Keratinocyte (primary cell): Measurements from ENCODE around the gene SCMH1. TPM values are rescaled to one million over a fixed set of nuclear protein-coding genes. Genes with fewer than 3 reads are reported as not detected.

Experiments used
- DNase-seq: peaks from one replicate; pipeline ENCODE4 v3.0.0-alpha.2; 2011; ENCODE audit warnings: low read depth, missing footprints, low spot score
- FAIRE-seq: peaks from 2 replicates; lab custom pipeline; 2011; peaks lifted over from hg19 to GRCh38; lab: Jason Lieb, UNC
- H2AFZ ChIP-seq: 2 replicates; pipeline ENCODE4 v1.6.0; 2012; ENCODE audit warnings: low read length, control low read depth, inconsistent platforms; ENCODE audit not compliant: control insufficient read depth
- H3K27ac ChIP-seq: 2 replicates; pipeline ENCODE4 v1.5.1; 2011; ENCODE audit warnings: low read length; ENCODE audit not compliant: control insufficient read depth, insufficient read depth
- H3K27me3 ChIP-seq: 3 replicates; pipeline ENCODE4 v1.6.0; 2011; ENCODE audit warnings: low read length; ENCODE audit not compliant: control insufficient read depth, insufficient read depth; ENCODE audit errors: extremely low read depth
- H3K36me3 ChIP-seq, 2 experiments: 2 replicates in 1 of 2; 3 replicates in 1 of 2; pipeline ENCODE4 v1.5.1; 2011; ENCODE audit warnings: low read length in 2 of 2, mild to moderate bottlenecking in 1 of 2; ENCODE audit not compliant: control insufficient read depth in 2 of 2, insufficient read depth in 2 of 2; ENCODE audit errors: extremely low read depth in 1 of 2
- H3K4me1 ChIP-seq: 3 replicates; pipeline ENCODE4 v1.5.1; 2011; ENCODE audit warnings: low read length; ENCODE audit not compliant: control insufficient read depth, insufficient read depth; ENCODE audit errors: extremely low read depth
- H3K4me2 ChIP-seq: 3 replicates; pipeline ENCODE4 v1.6.0; 2011; ENCODE audit warnings: low read depth, low read length; ENCODE audit not compliant: control insufficient read depth, insufficient read depth; ENCODE audit errors: extremely low read depth
- H3K4me3 ChIP-seq, 3 experiments: fragments of 200-600 bp in 1 of 3; sonication (generic) in 1 of 3; 2 replicates in 2 of 3; 3 replicates in 1 of 3; pipeline ENCODE4 v1.5.1; 2011 to 2016; ENCODE audit warnings: low read length in 3 of 3, mild to moderate bottlenecking in 3 of 3, control low read depth in 2 of 3, inconsistent platforms in 1 of 3, low read depth in 1 of 3, mixed read lengths in 1 of 3, mixed run types in 1 of 3, moderate library complexity in 1 of 3; ENCODE audit not compliant: control insufficient read depth in 2 of 3, insufficient read depth in 2 of 3; ENCODE audit errors: extremely low read depth in 1 of 3
- H3K79me2 ChIP-seq: 2 replicates; pipeline ENCODE4 v1.6.0; 2012; ENCODE audit warnings: low read length; ENCODE audit not compliant: control insufficient read depth, insufficient read depth
- H3K9ac ChIP-seq: 3 replicates; pipeline ENCODE4 v1.6.0; 2011; ENCODE audit warnings: low read length; ENCODE audit not compliant: control insufficient read depth, insufficient read depth; ENCODE audit errors: extremely low read depth
- H3K9me1 ChIP-seq: 3 replicates; pipeline ENCODE4 v1.6.0; 2011; ENCODE audit warnings: low read length; ENCODE audit not compliant: control insufficient read depth, insufficient read depth; ENCODE audit errors: extremely low read depth
- H3K9me3 ChIP-seq: 2 replicates; pipeline ENCODE4 v1.5.1; 2012; ENCODE audit warnings: low read depth, low read length; ENCODE audit not compliant: control insufficient read depth
- H4K20me1 ChIP-seq: 3 replicates; pipeline ENCODE4 v1.6.0; 2011; ENCODE audit warnings: low read length; ENCODE audit not compliant: control insufficient read depth, insufficient read depth; ENCODE audit errors: extremely low read depth
- CTCF ChIP-seq, 3 experiments: IDR thresholded peaks in 1 of 3; conservative IDR thresholded peaks in 1 of 3; optimal IDR thresholded peaks in 1 of 3; 2 replicates in 2 of 3; 3 replicates in 1 of 3; pipeline versions ENCODE3 to v1.5.1; 2011; ENCODE audit warnings: low read length in 3 of 3, mild to moderate bottlenecking in 3 of 3, moderate library complexity in 2 of 3, control low read depth in 1 of 3, inconsistent platforms in 1 of 3; ENCODE audit not compliant: insufficient read depth in 2 of 3; ENCODE audit errors: extremely low read depth in 1 of 3
- EZH2 ChIP-seq: IDR thresholded peaks from one replicate; pipeline ENCODE4 v1.6.1; 2012; ENCODE audit warnings: inconsistent platforms, mild to moderate bottlenecking, low read length, moderate library complexity
- dilution Hi-C: fragments of 300-500 bp; cut with MboI; formaldehyde crosslinking; loops from one replicate; pipeline ENCODE4 v1.7.0; 2020; ENCODE audit warnings: low sequenced_read_pairs; ENCODE audit not compliant: extremely low pct_ligation_motif_present
- polyA plus RNA-seq, 5 experiments: library from polyadenylated mRNA; depleted of rRNA in 3 of 5; stranded (reverse) in 3 of 5; stranded (forward) in 1 of 5; unstranded in 1 of 5; fragments of >200 nt; gene quantifications; 1 replicate in 1 of 5; 2 replicates in 3 of 5; 3 replicates in 1 of 5; pipeline versions ENCODE4 v1.2.1 to v1.2.3, GENCODE V29; 2011 to 2012; ENCODE audit warnings: missing spikeins in 2 of 5, low read depth in 1 of 5, low replicate concordance in 1 of 5

Gene SCMH1
- polyA plus RNA-seq, 1 donor (not counting 4 experiments of a cell fraction or from before 2014, with no cell fraction given), result 29.9 TPM

DNA sequence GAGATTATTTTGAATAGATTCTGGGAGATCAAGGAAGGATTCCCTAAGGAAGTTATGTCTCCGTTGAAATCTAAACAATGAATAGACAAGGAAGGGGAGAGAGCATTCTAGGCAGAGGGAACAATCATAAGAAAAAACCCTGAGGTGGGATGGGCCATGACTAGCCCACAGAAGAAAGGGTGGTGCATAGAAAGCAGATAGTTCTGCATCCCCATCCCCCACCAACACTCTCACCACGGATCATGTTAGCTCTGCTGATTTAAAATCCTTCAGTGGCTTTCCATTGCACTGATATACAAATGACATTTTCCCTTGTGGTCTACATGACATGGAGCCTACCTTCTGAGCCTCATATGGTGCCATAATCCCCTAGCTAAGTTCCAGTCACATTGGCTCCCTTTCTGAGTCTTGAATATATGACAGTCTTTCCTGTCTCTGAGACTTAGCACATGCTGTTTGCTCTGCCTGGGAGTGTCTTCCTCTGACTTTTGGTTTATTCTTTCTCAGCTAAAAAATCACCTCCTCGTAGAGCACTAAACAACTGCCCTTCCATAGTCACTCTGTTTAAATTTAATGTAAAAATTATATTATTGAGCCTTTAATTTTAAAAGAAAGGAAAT, 15.2 kb downstream of the SCMH1 start:
- no peaks in the 10 kb centered on the region for H3K27me3 ChIP-seq
- H3K9me1 ChIP-seq, result no peaks in the 10 kb centered on the region
- H3K79me2 ChIP-seq, result peaks cover 8% of the 10 kb centered on the region
- DNase-seq (no peak), FAIRE-seq (no peak)
- no peaks in the 10 kb centered on the region for H3K36me3 ChIP-seq
- H3K4me2 ChIP-seq, result no peak overlapping the region
- dilution Hi-C loops, result no loop called here
- no peak overlapping the region for H3K4me3 ChIP-seq
- TF ChIP-seq EZH2 (no peak), CTCF (optimal IDR thresholded peaks at IDR 0.05 in 1 of 3, IDR thresholded peaks at IDR 0.05 in 1 of 3, conservative IDR thresholded peaks at IDR 0.05 in 1 of 3; ENCODE audit: extremely low read depth in 1 of 3, insufficient read depth in 2 of 3, low read length in 3 of 3) (no peak)
- H3K9me3 ChIP-seq, result no peaks in the 10 kb centered on the region
- peaks cover 4% of the 10 kb centered on the region for H3K4me1 ChIP-seq
- no peak overlapping the region for H3K27ac ChIP-seq
- H2AFZ ChIP-seq, result no peak overlapping the region
- H3K9ac ChIP-seq, result no peak overlapping the region
- H4K20me1 ChIP-seq, result no peaks in the 10 kb centered on the region

DNA sequence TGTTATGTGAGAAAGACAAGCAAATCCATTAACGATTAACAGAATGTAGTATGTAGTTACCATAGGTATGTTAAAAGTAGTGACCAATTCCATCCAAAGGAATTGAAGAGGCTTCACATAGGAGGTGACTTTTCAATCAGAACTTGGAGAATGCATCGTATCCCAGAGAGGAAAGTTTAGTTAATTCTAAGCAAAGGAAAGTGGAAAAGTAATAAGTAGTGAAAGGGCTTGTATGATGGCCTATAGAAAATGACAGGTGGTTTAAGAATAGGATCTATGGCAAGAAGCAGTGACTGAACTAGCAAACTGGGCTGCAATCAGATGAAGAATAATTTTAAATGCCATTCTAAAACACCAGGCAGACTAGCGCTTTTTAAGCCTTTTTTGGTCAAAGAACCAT, 16.6 kb downstream of the SCMH1 start:
- dilution Hi-C loops, result no loop called here
- H4K20me1 ChIP-seq, result no peaks in the 10 kb centered on the region
- H3K4me1 ChIP-seq, result peaks cover 4% of the 10 kb centered on the region

More for the DNA sequence above, 16.6 kb downstream of the SCMH1 start:
- Histone ChIP-seq H3K9me1 (no peaks in the 10 kb centered on the region), H2AFZ (no peak overlapping the region), H3K27ac (no peak overlapping the region), H3K4me3 (no peak overlapping the region), H3K9ac (no peak overlapping the region), H3K79me2 (peaks cover 3% of the 10 kb centered on the region), H3K36me3 (no peaks in the 10 kb centered on the region), H3K27me3 (no peaks in the 10 kb centered on the region), H3K9me3 (no peaks in the 10 kb centered on the region), H3K4me2 (no peak overlapping the region)
- DNase-seq (no peak), FAIRE-seq (no peak)
- no peak for TF ChIP-seq CTCF (optimal IDR thresholded peaks at IDR 0.05 in 1 of 3, IDR thresholded peaks at IDR 0.05 in 1 of 3, conservative IDR thresholded peaks at IDR 0.05 in 1 of 3; ENCODE audit: extremely low read depth in 1 of 3, insufficient read depth in 2 of 3, low read length in 3 of 3)
